PC-3 (cell line): ENCODE measurements around the gene ZBTB7A. TPM values are rescaled to one million over a fixed set of nuclear protein-coding genes. Genes with fewer than 3 reads are reported as not detected.

Source experiments
- ATAC-seq: fragments of 200-7000 bp; cut with Tn5 transposase; 2 replicates; pipeline ENCODE4 v1.9.1; 2020; ENCODE audit warnings: mild to moderate bottlenecking, moderate library complexity
- BruUV-seq: library from RNA; stranded (reverse); fragments of 400-500 nt; replicated peaks from 2 replicates; lab custom pipeline; 2021; lab: Mats Ljungman, UMichigan
- CTCF ChIA-PET: fragments of 300-600 bp; sonication (Branson Sonifier 250); formaldehyde crosslinking; loops from one replicate; lab custom pipeline; 2022; ENCODE audit warnings: antibody characterized with exemption; lab: Charles Lee
- POLR2A ChIA-PET: fragments of 300-600 bp; sonication (Branson Sonifier 250); formaldehyde crosslinking; loops from one replicate; lab custom pipeline; 2022; ENCODE audit warnings: antibody characterized with exemption; ENCODE audit not compliant: unreplicated experiment; lab: Charles Lee
- DNase-seq: peaks from one replicate; pipeline ENCODE4 v3.0.0-alpha.2; 2015
- H2AFZ ChIP-seq: fragments of 300-600 bp; sonication (generic); 2 replicates; pipeline ENCODE4 v1.6.0; 2016; ENCODE audit warnings: antibody characterized with exemption, low read length
- H3F3A ChIP-seq: fragments of 300-600 bp; sonication (generic); one replicate; pipeline ENCODE4 v1.6.0; 2017; ENCODE audit warnings: antibody characterized with exemption, low read length, control low read depth, mild to moderate bottlenecking; ENCODE audit not compliant: unreplicated experiment
- H3K27ac ChIP-seq: fragments of 300-600 bp; sonication (generic); 2 replicates; pipeline ENCODE4 v1.5.1; 2016; ENCODE audit warnings: mild to moderate bottlenecking, low read length
- H3K27me3 ChIP-seq: fragments of 300-600 bp; sonication (generic); 2 replicates; pipeline ENCODE4 v1.6.1; 2016; ENCODE audit warnings: low read length, mixed read lengths
- H3K36me3 ChIP-seq: fragments of 300-600 bp; sonication (generic); 2 replicates; pipeline ENCODE4 v1.6.1; 2016; ENCODE audit warnings: low read depth, mixed run types, low read length, mixed read lengths
- H3K4me1 ChIP-seq: fragments of 300-600 bp; sonication (generic); 2 replicates; pipeline ENCODE4 v1.5.1; 2016; ENCODE audit warnings: low read length; ENCODE audit not compliant: insufficient read depth
- H3K4me2 ChIP-seq: fragments of 300-600 bp; sonication (generic); 2 replicates; pipeline ENCODE4 v1.6.0; 2016; ENCODE audit warnings: low read length
- H3K4me3 ChIP-seq: fragments of 300-600 bp; sonication (generic); 2 replicates; pipeline ENCODE4 v1.5.1; 2016; ENCODE audit warnings: mild to moderate bottlenecking, low read length, mixed read lengths
- H3K79me2 ChIP-seq: fragments of 300-600 bp; sonication (generic); 2 replicates; pipeline ENCODE4 v1.6.1; 2017; ENCODE audit warnings: low read length, mixed read lengths
- H3K9ac ChIP-seq: fragments of 300-600 bp; sonication (generic); 2 replicates; pipeline ENCODE4 v1.6.0; 2016; ENCODE audit warnings: mild to moderate bottlenecking, low read length
- H3K9me2 ChIP-seq: fragments of 300-600 bp; sonication (generic); replicated peaks from 2 replicates; pipeline ENCODE4 v1.6.1; 2016; ENCODE audit warnings: mixed run types, low read length, mixed read lengths
- H3K9me3 ChIP-seq: fragments of 300-600 bp; sonication (generic); 2 replicates; pipeline ENCODE4 v1.6.1; 2016; ENCODE audit warnings: low read length, mixed read lengths
- H4K20me1 ChIP-seq: fragments of 300-600 bp; sonication (generic); 2 replicates; pipeline ENCODE4 v1.6.1; 2016; ENCODE audit warnings: low read length, mixed read lengths
- EZH2 ChIP-seq: fragments of 300-600 bp; sonication (generic); IDR thresholded peaks from one replicate; pipeline ENCODE4 v1.6.1; 2017; ENCODE audit warnings: antibody characterized with exemption, mild to moderate bottlenecking, low read length; ENCODE audit not compliant: unreplicated experiment
- EZH2phosphoT487 ChIP-seq: fragments of 300-600 bp; sonication (generic); IDR thresholded peaks from 2 replicates; pipeline ENCODE4 v1.6.1; 2018; ENCODE audit warnings: mild to moderate bottlenecking, antibody characterized with exemption, low read length, borderline replicate concordance
- intact Hi-C: fragments of 100-400 bp; cut with micrococcal nuclease; formaldehyde crosslinking; loops from 2 replicates; pipeline ENCODE4 v1.9.0; 2023
- total RNA-seq: library from RNA; depleted of rRNA; stranded (reverse); fragments of >200 nt; gene quantifications from 2 replicates; pipeline ENCODE4 v1.2.3, GENCODE V29; 2014
- TF ChIP-seq, protein P1 (sequence below): fragments of 300-600 bp; sonication (generic); conservative IDR thresholded peaks from 2 replicates; pipeline ENCODE4 v1.5.1; 2017; ENCODE audit warnings: antibody characterized with exemption, low read depth, mild to moderate bottlenecking, low read length

ZBTB7A gene
- total RNA-seq, 1 experiment from 2014 or later = 16.7 TPM

DNA sequence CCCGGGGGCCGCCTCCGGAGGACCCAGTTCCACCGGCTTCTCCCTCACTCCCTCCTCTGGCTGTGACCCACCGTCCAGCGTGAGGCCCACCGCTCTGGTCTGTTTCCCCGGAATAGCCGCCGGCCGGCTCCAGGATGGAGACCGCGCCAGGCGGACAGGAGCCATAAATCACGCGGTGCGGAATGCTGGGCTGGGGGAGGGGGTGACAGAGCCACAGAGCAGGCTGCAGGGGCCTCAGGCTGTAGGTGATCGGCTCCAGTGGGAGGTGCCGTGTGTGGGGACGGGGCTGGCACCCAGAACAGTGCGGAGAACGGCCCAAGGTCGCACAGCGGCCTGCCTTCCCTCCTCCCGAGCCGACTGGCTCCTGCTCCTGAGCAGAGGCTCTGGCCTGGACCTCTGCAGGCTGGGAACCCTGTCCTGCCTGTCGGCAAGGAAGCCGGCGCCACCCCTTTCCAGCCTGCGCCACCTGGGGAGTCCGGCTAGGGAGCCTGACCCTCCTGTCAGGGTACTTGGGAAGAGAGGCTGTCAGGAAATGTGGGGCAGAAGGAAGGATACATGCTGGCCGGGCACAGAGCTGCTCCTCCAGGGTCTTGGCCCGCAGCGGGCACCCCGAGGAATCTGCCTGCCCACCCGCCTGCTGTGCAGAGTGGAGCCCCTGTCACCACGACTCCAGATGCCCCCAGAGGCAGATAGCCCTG lies 50.8 kb downstream of the ZBTB7A start:
- TF ChIP-seq, protein P1, sequence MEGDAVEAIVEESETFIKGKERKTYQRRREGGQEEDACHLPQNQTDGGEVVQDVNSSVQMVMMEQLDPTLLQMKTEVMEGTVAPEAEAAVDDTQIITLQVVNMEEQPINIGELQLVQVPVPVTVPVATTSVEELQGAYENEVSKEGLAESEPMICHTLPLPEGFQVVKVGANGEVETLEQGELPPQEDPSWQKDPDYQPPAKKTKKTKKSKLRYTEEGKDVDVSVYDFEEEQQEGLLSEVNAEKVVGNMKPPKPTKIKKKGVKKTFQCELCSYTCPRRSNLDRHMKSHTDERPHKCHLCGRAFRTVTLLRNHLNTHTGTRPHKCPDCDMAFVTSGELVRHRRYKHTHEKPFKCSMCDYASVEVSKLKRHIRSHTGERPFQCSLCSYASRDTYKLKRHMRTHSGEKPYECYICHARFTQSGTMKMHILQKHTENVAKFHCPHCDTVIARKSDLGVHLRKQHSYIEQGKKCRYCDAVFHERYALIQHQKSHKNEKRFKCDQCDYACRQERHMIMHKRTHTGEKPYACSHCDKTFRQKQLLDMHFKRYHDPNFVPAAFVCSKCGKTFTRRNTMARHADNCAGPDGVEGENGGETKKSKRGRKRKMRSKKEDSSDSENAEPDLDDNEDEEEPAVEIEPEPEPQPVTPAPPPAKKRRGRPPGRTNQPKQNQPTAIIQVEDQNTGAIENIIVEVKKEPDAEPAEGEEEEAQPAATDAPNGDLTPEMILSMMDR = no peak
- TF ChIP-seq EZH2 = no peak
- no peak for TF ChIP-seq EZH2phosphoT487
- DNase-seq (no peak), ATAC-seq (no peak)
- Histone ChIP-seq H4K20me1 (no peaks in the 10 kb centered on the region), H3F3A (no peaks in the 10 kb centered on the region), H3K9me3 (no peaks in the 10 kb centered on the region), H3K9ac (no peak overlapping the region), H2AFZ (no peak overlapping the region), H3K9me2 (no peaks in the 10 kb centered on the region), H3K4me1 (no peaks in the 10 kb centered on the region), H3K27ac (no peak overlapping the region), H3K4me3 (no peak overlapping the region), H3K27me3 (no peaks in the 10 kb centered on the region), H3K79me2 (peaks cover 23% of the 10 kb centered on the region), H3K36me3 (no peaks in the 10 kb centered on the region), H3K4me2 (no peak overlapping the region)
- POLR2A ChIA-PET = no interaction called here
- CTCF ChIA-PET = no interaction called here
- BruUV-seq = no TSS peak
- intact Hi-C loops = no loop called here

DNA sequence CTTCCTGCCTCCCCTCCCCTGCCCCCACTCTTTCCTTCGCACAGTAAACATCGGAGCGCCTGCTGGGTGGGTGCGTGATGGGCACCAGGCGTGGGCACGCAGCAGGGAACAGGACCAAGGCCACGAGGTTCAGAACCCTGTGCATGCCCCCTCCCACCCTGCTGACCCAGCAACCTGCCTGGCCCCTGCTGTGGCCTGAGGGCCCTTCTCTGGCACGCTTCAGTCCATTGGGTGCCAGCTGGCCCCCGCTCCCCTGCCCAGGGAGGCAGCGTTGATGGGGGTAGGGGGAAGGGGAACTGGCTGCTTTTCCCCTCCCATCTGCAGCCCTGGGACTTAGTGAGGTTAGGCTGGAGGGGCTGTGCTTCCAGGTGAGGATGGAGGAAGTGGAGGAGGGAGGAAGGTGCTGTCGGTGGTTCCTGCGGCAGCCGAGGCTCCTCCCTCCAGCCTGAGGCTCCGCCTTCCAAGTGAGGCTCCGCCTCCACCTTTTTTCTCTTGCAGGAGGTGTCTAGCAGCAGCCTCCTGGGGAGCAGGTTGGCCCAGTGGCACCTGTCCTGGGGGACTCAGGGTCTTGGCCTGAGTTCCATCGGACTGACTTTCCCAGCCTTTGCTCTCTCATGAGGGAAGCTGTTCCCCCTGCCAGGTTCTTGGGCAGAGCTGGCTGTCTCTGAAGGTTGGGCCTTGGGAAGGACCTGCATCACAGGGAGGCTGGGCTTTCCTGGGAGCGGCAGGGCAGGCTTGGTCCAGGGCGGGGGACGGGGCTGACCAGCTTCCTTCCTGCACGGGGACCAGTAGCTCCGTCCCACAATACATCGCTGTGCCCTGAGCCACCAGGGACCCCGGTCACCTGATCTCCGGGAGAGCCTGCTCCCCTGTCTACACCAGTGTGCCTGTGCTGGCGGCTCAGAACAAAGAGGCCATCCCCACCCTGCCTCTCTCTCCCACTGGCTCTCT lies 51.9 kb downstream of the ZBTB7A start:
- intact Hi-C loops = no loop called here
- Histone ChIP-seq H3K27me3 (no peaks in the 10 kb centered on the region), H3F3A (no peaks in the 10 kb centered on the region), H3K9me3 (no peaks in the 10 kb centered on the region), H2AFZ (no peak overlapping the region), H3K79me2 (peaks cover 27% of the 10 kb centered on the region), H3K9ac (no peak overlapping the region), H3K4me1 (no peaks in the 10 kb centered on the region), H3K4me2 (no peak overlapping the region), H4K20me1 (no peaks in the 10 kb centered on the region), H3K36me3 (no peaks in the 10 kb centered on the region), H3K4me3 (no peak overlapping the region), H3K9me2 (no peaks in the 10 kb centered on the region), H3K27ac (no peak overlapping the region)
- DNase-seq (no peak), ATAC-seq (no peak)
- TF ChIP-seq, protein P1 = no peak
- TF ChIP-seq EZH2phosphoT487 (no peak), EZH2 (no peak)
- CTCF ChIA-PET = no interaction called here
- no TSS peak for BruUV-seq
- POLR2A ChIA-PET = no interaction called here
